Adipose tissue (tissue), 3 donors: ENCODE measurements around the gene C11orf52. TPM values are rescaled to one million over a fixed set of nuclear protein-coding genes. Genes with fewer than 3 reads are reported as not detected.

ENCODE experiments used
- H3K27ac ChIP-seq: one replicate; pipeline ENCODE4 v1.5.1; 2013; ENCODE audit warnings: low read depth, low read length
- WGBS, 3 donors: extraction: QIAGEN DNeasy Blood & Tissue Kit; methylation state at CpG; one replicate each; pipeline ENCODE4 v1.1.7; 2013; 5-methylcytosine and 5-hydroxymethylcytosine counted together
- polyA plus RNA-seq, 3 donors: library from polyadenylated mRNA; stranded (reverse); fragments of 200-250 nt; gene quantifications; one replicate each; pipeline ENCODE4 v1.2.3, GENCODE V29; 2013
- donor health status: healthy with polysubstance abuse.
- donor health status: Bipolar disorder and iron deficiency.
- donor health status: healthy.

The C11orf52 gene
- polyA plus RNA-seq, 3 donors = 2.7 to 22.0 (median 4.4) TPM

DNA sequence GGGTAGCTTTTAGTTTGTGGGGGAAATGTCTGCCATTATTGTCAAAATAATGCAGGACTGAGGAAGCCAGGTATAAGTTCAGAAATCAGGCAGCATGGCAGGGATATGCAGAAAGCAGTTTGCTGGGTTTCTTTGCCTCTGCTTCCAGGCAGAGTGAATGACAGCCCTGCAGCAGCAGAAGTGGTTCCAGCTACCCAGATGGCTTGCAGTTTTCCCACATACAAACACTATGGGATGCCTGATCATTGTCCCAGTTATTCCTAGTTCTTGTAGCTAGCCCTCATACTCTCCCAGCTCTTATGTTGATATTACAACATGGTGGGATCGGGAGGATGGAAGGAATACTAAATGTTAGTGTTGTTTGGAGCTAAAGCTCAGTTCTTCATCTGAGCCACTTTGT is 15.6 kb downstream of the C11orf52 start:
- H3K27ac ChIP-seq = no peak overlapping the region
- 94 to 98% (median 97%) methylated on average over 1 of the region's 1 CpG for WGBS, 3 donors

DNA sequence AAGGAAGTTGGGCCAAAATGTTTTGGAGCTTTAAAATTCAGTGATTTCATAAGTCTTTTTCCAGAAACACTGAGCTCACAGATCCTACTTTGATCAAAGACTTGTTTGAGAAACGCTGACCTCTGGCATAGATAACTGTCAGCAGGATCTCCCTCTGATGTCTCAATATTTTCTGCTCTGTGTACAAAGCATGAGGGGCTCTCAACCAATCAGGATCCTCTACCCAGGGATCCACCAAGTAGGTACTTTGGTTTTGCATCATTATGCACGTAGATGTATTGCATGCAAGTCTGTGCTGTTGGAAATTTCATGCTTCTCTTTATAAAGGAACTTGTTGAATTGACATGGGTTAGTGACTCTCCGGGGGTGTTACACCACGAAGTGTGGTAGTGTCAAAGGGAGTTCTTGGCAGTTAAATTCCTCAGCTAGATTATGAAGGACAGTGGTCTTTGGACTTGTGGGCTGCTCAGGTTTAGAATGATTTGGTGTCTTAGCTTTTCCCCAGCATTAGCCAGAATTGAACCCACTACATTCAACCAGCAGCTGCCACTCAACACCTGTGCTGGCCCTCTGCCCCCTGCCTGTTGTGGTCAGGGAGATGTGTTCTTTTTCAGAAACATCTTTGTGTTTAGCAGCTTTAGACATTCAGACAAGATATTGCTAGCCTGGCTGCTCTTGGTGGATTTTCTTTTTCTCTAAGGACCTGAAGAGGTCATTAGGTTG is 16.8 kb downstream of the C11orf52 start:
- 37 to 72% (median 42%) methylated on average over 4 of the region's 4 CpGs for WGBS, 3 donors

DNA sequence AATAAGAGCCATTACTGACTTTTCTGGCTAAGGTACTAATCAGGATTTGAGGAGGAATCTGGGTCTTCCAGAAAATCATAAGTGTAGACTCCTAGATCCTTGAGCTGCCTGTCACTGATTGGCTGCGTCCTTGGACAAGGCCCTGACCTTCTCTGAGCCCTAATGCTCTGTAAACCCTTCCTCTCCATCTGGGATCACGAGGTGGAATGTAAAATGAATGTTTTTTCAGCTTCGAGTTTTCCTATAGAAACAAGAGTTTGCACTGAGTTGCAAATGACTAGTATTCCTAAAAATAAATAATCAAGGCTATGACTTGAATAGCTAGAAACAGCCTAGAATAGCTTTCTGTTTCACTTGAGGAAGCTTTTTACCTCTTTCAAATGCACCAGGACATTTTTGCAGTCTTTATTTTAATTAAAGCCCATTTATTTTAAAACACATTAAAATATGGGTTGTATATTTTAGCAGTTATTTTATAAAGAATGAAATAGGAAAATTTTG is 17.4 kb downstream of the C11orf52 start:
- 28 to 60% (median 52%) methylated on average over 3 of the region's 3 CpGs for WGBS, 3 donors
- no peak overlapping the region for H3K27ac ChIP-seq

More for the DNA sequence above, 16.8 kb downstream of the C11orf52 start:
- no peak overlapping the region for H3K27ac ChIP-seq

DNA sequence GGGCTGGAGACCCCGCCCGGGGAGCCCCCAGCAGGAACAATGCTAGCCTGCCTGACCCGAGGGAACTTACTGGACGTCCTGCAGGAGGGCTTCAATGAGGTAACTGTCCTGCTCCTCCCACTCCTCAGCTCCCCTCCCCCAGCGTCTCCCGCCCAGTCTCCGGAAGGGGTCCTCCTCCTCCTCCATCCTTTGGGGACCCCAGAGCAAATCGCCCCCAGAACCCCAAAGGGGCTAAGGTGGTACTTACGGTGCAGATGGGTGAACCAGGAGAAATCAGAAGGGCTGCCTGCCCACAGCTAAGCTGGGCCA is 18.7 kb downstream of the C11orf52 start:
- no peak overlapping the region for H3K27ac ChIP-seq
- WGBS, 3 donors = 12 to 17% (median 15%) methylated on average over 7 to 9 of the region's 9 CpGs

DNA sequence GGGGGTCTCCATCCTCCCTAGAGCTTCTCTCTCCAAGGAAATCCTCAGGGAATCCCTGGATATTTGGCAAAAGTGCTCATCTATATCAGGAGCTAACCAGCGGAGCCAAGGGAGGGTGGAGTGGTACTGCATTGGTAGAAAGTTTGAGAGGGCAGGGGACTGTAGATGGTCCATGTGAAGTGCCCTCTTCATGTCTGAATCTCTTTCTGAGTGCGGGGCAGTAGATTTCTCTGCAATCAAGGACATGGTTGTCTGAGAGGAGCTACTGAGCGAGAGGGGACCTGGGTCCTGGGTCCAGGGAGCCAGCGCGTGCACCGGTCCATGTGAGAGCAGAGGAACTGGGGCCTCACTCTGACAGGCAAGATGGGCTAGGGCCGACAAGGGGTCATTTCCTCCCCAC is 19.1 kb downstream of the C11orf52 start:
- WGBS, 3 donors = 70 to 80% (median 70%) methylated on average over 7 of the region's 7 CpGs
- H3K27ac ChIP-seq = no peak overlapping the region

DNA sequence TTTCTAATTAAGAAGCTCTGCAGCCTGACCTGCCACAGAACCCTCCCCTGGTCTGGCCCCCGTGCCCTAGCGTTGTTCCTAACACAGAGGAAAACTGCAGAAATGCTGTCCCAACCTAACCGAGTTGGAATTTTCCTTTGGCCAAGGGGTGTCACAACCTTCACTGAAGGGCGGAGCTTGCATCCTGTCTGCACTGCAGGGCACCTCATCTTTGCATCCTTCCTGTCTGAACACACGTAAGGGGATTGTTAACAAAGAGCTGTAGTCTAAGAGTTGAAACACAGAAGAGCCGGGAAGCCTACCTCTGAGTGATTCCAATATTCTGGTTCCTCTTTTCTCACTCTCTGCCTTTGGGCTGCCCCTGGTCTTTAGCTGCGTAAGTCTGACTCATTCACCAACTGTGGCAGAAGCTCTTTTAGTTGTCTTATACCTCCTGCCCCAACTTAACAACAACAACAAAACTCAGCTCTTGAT is 20.0 kb downstream of the C11orf52 start:
- WGBS, 3 donors = 14 to 69% (median 15%) methylated on average over 7 of the region's 7 CpGs
- peak overlapping the region; percentile 44 for H3K27ac ChIP-seq

DNA sequence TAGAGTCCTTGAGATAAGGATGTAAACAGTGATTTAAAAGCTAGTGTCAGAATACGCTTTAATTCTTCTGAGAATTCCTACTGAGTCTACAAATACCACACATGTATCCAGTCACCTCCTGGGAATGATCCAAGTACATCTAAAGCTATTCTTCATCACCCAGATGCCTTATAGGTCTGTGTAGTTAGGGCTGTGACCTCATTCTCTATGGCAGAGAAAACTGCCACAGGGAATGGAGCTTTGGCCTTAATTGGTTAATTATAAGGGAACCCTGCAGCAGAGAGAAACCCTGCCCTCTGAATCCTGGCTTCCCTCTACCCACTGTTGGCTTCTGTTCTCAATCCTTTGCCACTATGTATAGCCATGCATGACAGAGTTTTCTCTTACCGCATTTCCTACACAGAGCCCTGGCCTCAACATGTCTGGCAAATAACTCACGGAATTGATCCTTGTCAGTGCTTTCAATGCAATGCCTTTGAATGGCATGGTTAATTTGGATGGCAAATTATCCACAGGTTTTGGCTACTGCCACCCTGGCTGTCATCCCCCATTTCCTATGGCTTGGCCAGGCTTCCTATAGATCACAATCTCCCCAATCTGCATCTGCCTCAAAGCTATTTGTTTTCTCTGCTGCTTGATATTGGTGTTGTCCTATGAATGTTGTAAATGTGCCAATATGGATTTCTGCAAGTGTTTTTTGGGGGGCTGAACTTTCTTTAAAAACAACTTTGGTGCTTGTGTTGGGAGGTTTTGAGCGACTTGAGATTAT is 21.3 kb downstream of the C11orf52 start:
- 72 to 91% (median 90%) methylated on average over 4 of the region's 4 CpGs for WGBS, 3 donors
- no peak overlapping the region for H3K27ac ChIP-seq

DNA sequence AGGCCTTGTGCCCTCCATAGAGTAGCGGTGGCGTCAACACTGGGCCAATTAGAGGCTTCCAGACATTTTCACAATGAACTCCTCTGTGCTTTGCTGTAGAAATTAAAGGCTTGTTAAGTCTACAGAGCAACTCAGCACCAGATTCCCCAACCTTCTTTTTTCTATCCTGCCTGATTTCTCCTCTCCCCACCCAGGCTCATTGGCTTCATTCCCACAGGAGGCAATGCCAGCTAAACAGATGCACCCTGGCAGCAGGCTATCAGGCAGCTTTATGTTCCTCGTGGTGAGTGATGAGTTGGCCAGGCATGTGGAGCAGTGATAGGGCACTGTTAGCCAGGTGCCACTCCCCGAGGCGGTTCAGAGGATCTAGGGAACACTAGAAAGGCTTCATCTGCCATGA is 23.2 kb downstream of the C11orf52 start:
- 78 to 82% (median 80%) methylated on average over 5 of the region's 5 CpGs for WGBS, 3 donors
- no peak overlapping the region for H3K27ac ChIP-seq

DNA sequence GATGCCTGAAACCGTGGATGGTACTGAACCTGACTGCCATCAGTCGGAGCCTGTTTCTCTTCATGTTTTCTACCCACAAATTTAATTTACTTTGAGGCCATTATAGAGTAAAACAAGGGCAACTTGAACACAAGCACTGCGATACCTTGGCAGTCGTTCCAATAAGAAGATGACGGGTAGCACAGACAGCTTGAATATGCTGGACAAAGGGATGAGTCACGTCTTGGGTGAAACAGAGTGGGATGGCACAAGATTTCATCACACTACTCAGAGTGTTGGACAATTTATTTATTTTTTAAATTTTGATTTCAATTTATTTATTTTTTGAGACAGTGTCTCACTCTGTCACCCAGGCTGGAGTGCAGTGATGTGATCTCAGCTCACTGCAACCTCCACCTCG is 24.1 kb downstream of the C11orf52 start:
- WGBS, 3 donors = 91 to 96% (median 94%) methylated on average over 7 of the region's 7 CpGs
- no peak overlapping the region for H3K27ac ChIP-seq

DNA sequence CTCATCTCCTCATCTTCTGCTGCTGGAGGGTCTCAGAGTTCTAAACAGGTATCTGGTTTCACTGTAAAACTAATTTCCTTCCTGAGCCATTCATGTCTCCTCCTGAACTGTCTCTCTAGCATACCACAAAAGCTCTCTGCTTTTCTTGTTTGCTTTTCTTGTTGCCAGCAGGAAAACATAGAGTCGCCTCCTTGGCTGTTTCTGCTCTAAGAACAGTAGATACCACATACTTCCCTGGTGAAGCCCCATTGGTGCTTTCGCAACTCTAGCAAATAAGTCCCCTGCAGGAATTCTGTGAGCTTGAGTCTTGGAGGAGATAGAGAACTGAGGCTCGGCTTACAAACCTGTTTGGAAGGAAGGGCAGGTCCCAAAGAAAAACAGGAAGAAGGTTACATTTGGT is 25.4 kb downstream of the C11orf52 start:
- no peak overlapping the region for H3K27ac ChIP-seq
- 58 to 73% (median 60%) methylated on average over 3 of the region's 3 CpGs for WGBS, 3 donors

DNA sequence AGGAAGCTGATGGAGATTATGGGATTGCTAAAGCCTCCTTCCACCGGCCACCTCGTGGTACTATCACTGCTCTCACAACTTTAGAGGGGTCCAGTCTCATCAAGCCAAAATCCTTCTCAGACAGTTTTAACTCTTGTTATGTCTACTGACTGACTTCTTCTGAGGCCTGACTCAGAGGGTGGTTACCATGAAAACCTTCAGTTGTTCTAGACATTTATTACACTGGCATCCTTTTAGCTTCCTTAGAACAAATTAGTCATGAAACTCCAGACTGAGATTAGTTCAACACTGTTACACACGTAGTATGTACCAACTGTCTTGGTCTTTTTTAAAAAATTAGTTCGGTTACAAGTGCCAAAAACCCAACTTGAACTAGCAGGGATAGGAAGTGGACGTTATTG is 25.9 kb downstream of the C11orf52 start:
- WGBS, 3 donors = 66 to 76% (median 71%) methylated on average over 5 of the region's 5 CpGs
- H3K27ac ChIP-seq = peak overlapping the region; percentile 3

DNA sequence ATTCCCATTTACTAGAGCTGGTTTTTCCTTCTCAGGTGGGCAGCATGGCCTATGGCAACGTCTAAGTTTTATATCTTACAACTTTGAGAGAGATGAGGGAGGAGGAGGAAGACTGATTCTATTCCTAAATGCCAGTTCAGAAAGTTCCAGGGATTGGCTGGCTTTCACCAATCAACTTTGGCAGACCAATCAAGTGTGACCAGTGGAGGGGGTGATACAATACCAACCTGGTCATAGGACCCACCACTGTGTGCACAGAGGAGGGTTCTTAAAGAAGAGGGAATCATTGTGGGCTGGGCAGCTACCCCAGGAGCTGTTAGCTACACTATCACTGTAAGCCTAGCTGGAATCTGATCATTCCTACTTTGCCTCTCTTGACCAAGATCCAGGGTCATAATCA is 26.5 kb downstream of the C11orf52 start:
- H3K27ac ChIP-seq = peak overlapping the region; percentile 3
- 58 to 74% (median 70%) methylated on average over 1 of the region's 1 CpG for WGBS, 3 donors

DNA sequence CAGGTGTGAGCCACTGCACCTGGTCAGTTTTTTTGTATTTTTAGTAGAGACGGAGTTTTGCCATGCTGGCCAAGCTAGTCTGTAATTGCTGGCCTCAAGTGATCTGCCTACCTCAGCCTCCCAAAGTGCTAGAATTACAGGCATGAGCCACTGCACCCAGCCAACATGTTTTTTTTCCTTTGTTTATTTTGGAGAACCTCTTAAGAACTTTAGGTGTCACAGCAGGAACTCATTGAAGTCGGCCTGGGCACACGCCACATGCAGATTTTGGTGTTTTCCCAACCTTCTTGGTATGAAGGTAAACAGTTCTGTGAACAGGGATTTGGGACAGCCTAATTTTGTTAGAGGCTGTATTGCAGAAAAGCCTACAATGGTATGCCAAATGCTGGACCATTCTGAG is 27.8 kb downstream of the C11orf52 start:
- 53 to 89% (median 88%) methylated on average over 3 of the region's 3 CpGs for WGBS, 3 donors
- no peak overlapping the region for H3K27ac ChIP-seq

DNA sequence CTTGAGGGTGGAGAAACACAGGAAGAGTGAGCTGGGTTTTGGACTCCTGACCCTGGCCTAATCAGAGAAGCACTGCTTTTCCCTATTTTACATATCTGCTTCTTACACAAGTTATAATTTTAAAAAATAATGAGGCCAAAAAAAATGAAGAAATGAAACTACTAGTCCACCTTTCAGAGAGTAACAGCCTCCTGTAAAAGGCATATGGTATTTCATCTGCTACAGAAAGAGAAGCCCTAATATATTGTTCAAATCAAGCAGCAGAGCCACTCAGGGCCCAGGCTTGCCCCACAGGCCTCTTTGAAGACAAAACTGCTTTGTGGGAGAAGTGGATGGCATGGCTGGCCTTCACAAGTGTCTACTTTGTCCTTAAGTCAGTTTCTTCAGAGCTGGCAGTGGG is 28.4 kb downstream of the C11orf52 start:
- no peak overlapping the region for H3K27ac ChIP-seq

DNA sequence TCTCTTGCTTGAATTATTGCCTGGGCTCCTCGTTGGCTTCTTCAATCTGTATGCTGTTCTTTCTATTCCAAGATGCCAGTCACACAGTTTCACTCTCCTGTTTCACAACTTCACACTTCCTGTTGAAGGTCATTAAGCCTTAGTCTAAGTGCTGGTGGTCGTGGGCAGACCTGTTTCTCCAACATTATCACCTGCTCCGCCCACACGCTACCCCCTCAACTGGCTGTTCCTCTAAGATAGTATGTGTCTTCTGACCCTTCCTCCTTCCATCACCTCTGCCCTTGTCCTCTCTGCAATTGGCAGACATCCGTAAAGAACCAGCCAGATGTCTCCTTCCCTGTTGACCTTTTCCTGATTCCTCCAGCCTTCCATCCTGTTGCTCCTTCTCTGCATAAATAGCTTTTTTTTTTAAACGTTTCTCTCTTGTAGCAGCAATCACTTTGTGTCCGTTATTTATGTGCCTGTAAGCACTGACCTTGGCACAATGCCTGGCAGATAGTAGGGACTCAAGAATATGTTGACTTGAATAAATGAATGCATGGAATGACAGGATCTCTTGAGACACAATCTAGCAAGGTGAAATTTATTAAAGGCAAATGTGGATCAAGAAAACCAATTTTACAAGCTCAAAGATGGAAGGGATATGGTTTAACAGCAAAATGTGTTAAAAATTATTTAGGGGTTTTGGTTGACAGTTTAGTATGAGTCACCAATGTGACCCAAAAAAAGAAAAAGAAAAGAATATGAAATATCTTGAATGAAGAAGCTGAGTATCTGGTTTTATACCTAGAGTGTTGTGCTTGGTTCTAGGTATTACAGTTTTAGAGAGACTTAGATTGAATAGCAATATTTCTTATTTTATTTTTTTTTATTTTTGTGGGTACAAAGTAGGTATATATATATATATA is 31.1 kb downstream of the C11orf52 start:
- H3K27ac ChIP-seq = no peak overlapping the region
- 40 to 46% (median 44%) methylated on average over 7 of the region's 7 CpGs for WGBS, 3 donors

DNA sequence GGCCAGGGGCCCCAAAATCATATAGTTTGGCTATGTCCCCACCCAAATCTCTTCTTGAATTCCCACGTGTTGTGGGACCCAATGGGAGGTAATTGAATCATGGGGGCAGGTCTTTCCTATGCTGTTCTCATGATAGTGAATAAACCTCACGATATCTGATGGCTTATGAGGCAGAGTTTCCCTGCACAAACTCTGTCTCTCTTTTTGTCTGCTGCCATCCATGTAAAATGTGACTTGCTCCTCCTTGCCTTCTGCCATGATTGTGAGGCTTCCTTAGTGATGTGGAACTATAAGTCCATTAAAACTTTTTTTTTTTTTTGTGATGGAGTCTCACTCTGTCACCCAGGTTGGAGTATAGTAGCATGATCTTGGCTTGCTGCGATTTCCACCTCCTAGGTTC is 32.9 kb downstream of the C11orf52 start:
- 92 to 99% (median 94%) methylated on average over 3 of the region's 3 CpGs for WGBS, 3 donors
- H3K27ac ChIP-seq = no peak overlapping the region

DNA sequence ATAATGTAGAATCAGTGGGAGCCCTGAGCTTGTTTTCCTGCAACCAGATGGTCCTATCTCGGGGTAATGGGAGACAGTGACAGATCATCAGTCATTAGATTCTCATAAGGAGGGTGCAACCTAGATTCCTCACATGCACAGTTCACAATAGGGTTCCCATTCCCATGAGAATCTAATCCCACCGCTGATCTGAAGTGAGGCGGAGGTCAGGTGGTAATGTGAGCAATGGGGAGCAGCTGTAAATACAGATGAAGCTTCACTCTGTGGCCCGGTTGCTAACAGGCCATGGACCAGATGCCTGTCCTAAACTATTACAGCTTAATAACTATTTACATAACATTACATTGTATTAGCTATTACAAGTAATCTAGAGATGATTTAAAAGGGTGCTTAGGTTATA is 35.4 kb downstream of the C11orf52 start:
- 96 to 97% (median 96%) methylated on average over 4 of the region's 4 CpGs for WGBS, 3 donors
- H3K27ac ChIP-seq = no peak overlapping the region

DNA sequence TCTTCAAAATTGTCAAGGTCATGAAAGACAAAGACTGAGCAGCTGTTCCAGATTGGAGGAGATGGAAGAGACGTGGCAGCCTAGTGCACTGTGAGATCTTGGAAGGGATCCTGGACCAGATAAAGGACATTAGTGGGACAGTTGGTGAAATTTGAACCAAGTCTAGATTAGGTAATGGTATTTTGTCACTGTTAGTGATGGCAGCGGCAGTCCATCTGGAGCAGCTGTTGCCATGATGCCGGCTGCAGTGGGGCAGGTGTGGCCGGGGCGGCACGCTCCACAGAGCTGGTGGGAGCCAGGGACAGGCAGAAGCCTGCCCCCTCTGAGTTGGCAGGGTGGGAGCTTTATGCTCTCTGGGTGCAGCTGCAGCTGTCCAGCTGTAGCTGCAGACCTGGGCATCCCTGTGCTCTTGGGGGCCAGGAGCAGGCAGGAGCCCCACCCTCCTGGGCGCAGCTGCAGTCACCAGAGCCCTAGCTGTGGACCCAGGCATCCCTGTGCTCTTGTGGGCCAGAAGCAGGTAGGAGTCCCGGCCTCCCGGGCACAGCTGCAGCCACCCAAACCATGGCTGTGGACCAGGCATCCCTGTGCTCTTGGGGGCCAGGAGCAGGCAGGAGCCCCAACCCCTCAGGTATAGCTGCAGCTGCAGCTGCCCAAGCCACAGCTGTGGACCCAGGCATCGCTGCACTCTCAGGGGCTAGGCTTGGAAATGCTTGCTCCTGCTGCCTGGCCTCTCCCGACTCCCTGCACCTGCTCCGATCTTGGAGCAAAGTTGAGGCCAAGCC is 39.1 kb downstream of the C11orf52 start:
- no peak overlapping the region for H3K27ac ChIP-seq
- 93 to 96% (median 94%) methylated on average over 10 to 12 of the region's 12 CpGs for WGBS, 3 donors
